HG03175 (cell line): ENCODE data around the gene GON4L.
"Not testable (repeated sequence)": the region's sequence is repeated elsewhere in the genome, so short reads cannot be mapped to it uniquely, and the experiment has no call there.

Experiments
- ATAC-seq: cut with Tn5 transposase; IDR thresholded peaks from one replicate; pipeline ENCODE4 v1.9.1; 2021; ENCODE audit warnings: mild to moderate bottlenecking, moderate library complexity; ENCODE audit not compliant: unreplicated experiment

Gene GON4L

DNA sequence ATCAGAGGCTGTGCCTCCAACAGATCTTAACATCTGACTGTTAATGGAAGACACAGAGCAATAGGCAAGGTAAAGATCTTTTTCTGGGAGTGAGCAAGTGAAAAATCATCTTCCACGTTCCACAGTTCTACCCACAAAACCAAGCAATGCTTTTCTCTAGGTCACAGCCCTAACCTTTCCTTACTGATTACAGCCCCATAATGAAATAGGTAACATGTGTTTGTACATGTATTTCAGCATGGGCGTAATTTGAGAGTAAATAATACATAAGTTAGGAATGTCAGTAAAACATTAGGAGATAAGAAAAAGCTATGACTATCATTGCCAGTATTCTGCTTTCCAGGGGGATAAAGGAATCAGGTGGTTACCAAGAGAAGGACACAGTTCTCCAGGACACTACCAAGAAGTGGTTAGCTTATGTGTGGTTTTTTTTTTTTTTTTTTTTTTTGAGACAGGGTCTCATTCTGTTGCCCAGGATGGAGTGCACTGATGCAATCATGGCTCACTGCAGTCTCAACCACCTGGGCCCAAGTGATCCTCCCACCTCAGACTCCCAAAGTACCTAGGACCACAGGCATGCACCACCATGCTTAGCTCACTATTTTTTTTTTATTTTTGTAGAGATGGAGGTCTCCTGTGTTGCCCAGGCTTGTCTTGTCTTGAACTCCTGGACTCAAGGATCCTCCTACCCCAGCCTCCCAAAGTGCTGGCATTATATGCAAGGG is 96.1 kb downstream of the GON4L start:
- no peak for ATAC-seq

DNA sequence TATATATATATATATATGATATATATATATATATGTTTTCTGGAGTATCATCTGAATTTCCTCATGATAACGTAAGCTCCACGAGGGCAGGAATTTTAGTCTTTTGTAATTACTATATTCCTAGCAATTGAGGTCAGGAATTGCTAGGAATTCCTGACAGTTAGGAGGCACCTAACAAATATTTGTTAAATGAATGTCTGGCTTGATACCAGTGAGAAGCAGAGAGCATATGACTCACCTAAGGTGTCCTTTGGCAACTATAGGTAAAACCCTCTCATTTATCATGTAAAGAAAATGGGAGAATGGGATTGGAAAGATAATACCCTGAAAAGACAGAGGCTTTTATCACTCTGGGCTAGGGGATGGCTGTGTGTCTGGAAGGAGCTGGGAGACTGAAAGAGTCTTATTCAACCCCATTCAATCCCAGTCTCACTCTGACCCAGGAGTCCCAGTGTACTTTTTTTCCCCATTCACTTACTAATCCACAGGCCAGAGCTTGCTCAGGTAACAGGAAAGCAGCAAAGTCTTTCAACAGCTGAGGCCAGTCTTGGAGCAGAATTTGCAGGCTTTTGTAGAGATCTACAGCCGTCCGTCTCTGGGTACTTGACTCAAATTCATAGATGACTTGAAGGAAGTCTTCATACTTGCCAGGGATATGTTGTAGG is 96.9 kb downstream of the GON4L start:
- ATAC-seq, result no peak

DNA sequence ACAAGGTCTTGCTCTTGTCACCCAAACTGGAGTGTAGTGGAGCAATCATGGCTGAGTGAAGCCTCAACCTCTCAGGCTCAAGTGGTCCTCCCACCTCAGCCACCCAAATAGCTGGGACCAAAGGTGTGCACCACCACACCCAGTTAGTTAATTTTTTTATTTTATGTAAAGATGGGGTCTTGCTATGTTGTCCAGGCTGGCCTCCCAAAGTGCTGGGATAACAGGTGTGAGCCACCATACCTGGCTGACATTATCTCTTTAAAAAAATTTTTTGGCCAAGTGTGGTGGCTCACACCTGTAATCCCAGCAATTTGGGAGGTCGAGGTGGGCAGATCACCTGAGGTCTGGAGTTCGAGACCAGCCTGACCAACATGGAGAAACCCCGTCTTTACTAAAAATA is 98.0 kb downstream of the GON4L start:
- ATAC-seq, result not testable (repeated sequence)

- ATAC-seq, result not testable (repeated sequence)
Measured at GRCh38 chr1:155748141-155748540, 108.9 kb downstream of the GON4L start.

- ATAC-seq, result not testable (repeated sequence)
Measured at GRCh38 chr1:155747586-155747985, 109.4 kb downstream of the GON4L start.

GRCh38 chr1:155745284-155746228 is 111.5 kb downstream of the GON4L start:
- ATAC-seq, result peak; percentile 89

GRCh38 chr1:155744711-155745283 is 112.2 kb downstream of the GON4L start:
- ATAC-seq, result no peak

- no peak for ATAC-seq
Measured at GRCh38 chr1:155741908-155742307, 115.1 kb downstream of the GON4L start.

GRCh38 chr1:155740995-155741394 is 116.0 kb downstream of the GON4L start:
- ATAC-seq, result no peak

GRCh38 chr1:155729031-155729898 is 127.7 kb downstream of the GON4L start:
- no peak for ATAC-seq

GRCh38 chr1:155725142-155725541 is 131.9 kb downstream of the GON4L start:
- ATAC-seq, result no peak

GRCh38 chr1:155719703-155720102 is 137.3 kb downstream of the GON4L start:
- no peak for ATAC-seq

DNA sequence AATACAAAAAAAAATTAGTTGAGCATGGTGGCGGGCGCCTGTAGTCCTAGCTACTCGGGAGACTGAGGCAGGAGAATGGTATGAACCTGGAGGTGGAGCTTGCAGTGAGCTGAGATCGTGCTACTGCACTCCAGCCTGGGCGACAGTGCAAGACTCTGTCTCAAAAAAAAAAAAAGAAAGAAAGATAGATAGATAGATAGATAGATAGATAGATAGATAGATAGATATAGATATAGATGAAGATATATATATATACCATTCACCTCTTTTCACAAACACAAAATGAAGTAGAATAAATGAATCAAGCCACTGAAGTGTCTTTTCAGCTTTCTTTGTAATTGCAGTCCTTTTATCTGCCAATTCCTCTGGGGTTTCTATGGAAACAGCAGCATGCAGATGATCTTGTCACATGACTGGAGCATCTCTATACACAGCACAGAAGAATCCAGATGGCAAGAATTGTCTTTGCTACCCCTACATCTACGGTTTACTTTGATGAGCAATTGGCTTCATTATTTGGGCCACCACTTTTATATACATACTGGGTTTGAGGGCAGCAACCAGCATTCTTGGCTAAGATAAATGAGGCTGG is 138.4 kb downstream of the GON4L start:
- ATAC-seq, result not testable (repeated sequence)

DNA sequence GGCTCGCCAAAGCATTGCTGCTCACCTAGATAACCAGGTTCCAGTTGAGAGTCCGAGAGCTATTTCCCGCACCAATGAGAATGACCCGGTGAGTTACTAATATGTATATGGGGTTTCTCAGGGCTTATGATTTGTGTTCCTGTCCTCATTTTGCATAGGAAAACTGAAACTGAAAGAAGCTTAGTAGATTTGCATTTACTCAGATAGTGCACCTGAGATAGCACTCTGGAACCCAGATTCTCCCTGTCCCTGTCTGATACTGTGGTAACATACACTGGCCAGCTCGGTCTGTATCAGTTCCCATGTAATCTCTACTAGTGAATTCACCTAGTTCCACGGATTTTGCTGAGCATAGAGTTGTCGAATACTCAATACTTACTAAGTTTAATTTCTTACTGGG is 140.0 kb downstream of the GON4L start:
- no peak for ATAC-seq

DNA sequence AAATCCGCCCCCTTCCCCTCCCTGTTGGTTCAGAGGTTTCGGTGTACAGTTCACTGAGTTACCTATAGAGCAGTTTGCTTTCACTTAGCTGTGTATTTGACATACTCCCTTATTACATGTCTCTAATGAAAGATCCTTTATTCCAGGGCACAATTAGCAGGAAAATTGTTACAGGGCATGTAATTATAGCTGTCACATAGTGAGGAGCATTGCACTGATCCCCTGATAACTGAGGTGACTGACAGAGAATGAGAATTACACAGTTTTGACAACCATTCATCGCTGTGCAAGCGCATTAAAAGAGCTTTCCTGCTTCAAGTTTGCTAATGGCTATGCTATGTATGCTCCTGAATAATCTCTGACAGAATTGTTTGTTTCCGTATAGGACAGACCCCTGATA is 141.2 kb downstream of the GON4L start:
- ATAC-seq, result no peak

DNA sequence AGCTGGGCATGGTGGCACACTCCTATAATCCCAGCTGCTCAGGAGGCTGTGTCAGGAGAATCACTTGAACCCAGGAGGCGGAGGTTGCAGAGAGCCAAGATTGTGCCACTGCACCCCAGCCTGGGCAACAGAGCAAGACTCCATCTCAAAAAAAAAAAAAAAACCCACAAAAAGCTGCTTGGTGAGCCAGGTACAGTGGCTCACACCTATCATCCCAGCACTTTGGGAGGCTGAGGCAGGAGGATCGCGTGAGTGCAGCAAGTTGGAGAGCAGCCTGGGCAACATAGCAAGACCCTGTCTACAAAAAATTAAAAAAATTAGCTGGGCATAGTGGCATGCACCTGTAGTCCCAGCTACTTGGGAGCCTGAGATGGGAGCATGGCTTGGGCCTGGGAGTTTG is 142.0 kb downstream of the GON4L start:
- not testable (repeated sequence) for ATAC-seq

DNA sequence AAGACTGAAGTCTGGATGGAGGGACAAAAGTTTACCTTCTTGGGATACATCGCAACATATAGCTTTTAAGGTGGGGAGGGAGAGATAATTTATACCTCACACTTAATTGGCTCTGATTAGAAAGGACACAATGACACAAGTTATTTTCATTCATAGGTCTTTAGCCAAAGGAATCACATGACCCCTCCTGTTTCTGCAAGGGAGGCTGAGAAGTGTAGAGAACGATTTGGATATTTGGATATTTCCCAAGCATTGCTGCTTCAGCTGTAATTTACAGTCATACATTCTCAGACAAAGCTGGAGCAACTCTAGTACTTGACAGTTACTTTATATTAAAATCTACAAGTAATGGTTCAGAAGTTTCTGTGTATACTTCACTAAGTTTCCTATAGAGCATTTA is 143.9 kb downstream of the GON4L start:
- no peak for ATAC-seq

- not testable (repeated sequence) for ATAC-seq
Measured at GRCh38 chr1:155712636-155713035, 144.4 kb downstream of the GON4L start.

DNA sequence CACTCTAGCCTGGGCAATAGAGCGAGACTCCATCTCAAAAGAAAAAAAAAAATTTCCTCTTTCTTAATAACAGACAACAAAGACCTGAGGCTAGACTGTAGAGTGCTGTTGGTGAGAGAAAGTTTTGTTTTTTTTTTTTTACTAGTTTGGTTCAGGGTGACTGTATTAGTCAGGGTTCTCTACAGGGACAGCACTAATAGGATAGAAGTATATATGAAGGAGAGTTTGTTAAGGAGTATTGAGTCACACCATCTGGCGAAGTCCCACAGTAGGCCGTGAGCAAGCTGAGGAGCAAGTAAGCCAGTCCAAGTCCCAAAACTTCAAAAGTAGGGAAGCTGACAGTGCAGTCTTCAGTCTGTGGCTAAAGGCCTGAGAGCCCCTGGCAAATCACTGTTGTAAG is 145.6 kb downstream of the GON4L start:
- ATAC-seq, result not testable (repeated sequence)

- no peak for ATAC-seq
Measured at GRCh38 chr1:155709391-155709790, 147.6 kb downstream of the GON4L start.
